VCaP (cell line): ENCODE measurements around the gene IFI44.
A peak's percentile ranks its signal among the peaks of the same experiment; 100 is the strongest.

Experiments used
- H3K27ac ChIP-seq: fragments of 450-650 bp; 2 replicates; pipeline ENCODE4 v1.5.1; 2017
- TF ChIP-seq, protein P1 (sequence below): fragments of 450-650 bp; conservative IDR thresholded peaks from 2 replicates; pipeline ENCODE4 v1.5.1; 2017; ENCODE audit warnings: mild to moderate bottlenecking, moderate library complexity

Gene IFI44

DNA sequence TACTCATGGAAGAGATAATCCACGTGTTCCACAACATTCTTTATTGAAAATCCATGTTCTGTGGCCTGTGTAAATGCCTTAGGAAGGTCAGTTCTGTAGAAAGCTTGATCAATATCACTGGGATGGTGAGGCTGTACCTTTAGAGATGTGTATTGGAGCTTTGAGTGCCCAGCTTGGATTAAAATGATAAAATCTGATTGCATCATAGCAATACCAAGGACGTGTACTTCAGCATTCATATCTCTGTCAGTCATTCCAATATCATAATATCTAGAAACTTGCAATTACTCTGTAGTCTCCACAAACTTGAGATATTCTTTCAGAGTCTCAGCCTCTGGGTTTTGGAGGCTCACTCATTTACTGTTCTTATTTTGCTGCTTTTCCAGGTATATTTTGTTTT is 31.6 kb downstream of the IFI44 start:
- TF ChIP-seq, protein P1, sequence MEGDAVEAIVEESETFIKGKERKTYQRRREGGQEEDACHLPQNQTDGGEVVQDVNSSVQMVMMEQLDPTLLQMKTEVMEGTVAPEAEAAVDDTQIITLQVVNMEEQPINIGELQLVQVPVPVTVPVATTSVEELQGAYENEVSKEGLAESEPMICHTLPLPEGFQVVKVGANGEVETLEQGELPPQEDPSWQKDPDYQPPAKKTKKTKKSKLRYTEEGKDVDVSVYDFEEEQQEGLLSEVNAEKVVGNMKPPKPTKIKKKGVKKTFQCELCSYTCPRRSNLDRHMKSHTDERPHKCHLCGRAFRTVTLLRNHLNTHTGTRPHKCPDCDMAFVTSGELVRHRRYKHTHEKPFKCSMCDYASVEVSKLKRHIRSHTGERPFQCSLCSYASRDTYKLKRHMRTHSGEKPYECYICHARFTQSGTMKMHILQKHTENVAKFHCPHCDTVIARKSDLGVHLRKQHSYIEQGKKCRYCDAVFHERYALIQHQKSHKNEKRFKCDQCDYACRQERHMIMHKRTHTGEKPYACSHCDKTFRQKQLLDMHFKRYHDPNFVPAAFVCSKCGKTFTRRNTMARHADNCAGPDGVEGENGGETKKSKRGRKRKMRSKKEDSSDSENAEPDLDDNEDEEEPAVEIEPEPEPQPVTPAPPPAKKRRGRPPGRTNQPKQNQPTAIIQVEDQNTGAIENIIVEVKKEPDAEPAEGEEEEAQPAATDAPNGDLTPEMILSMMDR = no peak
- no peak overlapping the region for H3K27ac ChIP-seq

DNA sequence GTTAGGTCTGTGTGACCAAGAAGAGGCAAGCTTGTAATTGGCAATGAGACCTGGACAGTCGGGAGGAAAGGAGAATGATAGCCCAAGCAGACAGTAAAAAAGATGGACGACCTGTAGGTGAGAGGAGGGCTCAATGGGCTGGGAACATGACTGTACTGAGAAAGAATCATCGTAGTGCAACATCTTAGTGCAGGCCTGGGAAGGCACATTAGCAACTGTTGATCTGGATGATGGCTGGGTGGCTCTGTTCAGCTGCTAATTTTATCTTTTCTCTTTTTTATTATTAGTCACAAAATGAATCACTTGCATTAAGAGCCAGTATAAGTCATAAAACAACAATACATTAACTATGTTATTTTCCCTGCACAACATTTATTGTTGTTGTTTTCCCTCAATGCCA is 32.9 kb downstream of the IFI44 start:
- no peak overlapping the region for H3K27ac ChIP-seq
- TF ChIP-seq, protein P1 = no peak

DNA sequence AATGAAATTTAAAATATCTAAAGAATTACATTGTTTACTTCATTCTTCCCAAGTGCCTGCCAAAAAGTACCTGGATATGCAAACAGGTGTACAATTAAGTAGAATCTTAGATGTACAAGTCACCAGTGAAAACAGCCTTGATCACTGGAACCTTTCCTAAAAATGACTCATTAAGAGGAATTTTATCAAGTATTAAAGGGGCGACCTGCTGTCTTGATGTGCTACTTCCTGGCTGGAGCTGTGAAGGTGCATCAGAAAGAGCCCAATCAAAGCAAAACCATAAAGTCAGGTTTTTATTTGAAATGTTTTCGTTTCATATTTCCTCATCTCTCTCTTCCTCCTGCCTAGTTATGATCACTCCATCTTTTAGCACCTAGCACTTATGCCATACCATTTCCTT is 33.4 kb downstream of the IFI44 start:
- no peak overlapping the region for H3K27ac ChIP-seq
- TF ChIP-seq, protein P1 = no peak

DNA sequence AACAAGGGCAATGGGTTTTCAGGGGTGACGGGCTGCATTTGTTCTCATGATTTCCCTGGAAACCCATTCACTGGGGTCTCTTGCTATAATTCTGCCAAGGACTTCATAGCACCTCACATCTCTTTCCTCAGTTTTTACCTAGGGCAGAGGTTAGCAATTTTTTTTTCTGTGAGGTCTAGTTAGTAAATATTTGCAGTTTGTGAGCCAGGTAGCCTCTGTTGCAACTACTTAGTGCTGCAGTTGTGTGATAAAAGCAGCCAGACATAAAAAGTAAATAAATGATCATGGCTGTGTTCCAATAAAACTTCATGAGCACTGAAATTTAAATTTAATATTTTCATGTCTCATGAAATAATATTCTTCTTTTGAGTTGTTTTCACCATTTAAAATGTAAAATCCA is 37.7 kb downstream of the IFI44 start:
- TF ChIP-seq, protein P1 = no peak
- H3K27ac ChIP-seq = no peak overlapping the region

DNA sequence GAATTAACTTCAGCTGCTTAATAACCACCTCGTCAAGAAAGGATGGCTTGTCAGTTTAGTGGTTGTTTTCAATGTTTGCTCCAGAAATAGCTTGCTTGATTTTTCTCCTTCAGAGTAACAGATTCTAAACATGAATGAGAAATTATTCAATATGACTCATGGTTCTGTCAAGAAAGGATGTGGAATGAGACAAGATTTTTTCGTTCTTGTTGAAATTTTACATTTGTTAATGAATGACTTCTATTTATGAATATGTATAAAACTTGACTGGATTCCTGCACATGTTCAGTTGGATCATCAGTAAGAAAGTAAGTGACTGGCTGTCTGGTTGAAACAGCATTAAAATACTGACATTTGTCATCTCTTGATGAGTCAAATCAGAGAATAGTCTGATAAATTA is 38.3 kb downstream of the IFI44 start:
- no peak overlapping the region for H3K27ac ChIP-seq
- TF ChIP-seq, protein P1 = no peak

DNA sequence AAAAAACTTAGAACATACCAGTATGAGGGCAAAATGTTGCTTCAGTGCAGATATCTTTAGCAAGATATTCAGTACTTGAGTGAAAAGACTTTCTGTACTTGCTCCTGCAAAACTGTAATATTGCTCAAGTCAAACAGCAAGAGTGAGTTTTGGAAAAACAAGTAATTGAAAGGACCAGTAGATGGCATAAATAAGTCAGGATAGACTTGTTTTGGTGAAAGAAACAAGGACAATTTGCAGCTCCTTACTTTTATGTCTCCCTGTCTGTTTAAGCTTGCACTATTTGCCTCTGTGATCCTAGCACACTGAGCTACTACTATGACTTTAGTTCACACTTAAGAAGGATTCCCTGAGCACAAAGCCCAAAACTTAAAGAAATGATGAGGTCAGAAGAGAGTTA is 39.1 kb downstream of the IFI44 start:
- TF ChIP-seq, protein P1 = peak; percentile 59
- no peak overlapping the region for H3K27ac ChIP-seq

DNA sequence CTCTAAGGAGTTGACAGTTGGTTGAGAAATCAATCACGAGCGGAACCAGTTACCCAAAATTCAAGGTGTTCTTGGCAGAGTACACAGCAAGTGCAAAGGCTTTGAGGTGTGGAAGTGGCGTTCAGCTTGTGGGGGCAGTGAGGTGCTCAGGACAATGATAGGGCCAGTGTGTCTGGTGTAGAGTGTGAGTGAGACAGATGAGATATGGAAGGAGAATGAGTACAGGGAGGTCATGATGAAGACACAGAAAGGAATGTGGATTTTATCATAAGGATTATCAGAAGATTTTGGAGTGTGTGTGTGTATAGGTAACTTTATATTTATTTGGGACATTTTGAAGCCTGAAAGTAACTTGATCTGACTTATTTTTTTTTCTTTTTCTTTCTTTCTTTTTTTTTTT is 40.9 kb downstream of the IFI44 start:
- TF ChIP-seq, protein P1 = no peak
- no peak overlapping the region for H3K27ac ChIP-seq
